H1 (cell line): ENCODE measurements around the gene ATP8B3. TPM values are rescaled to one million over a fixed set of nuclear protein-coding genes. Genes with fewer than 3 reads are reported as not detected.

Experiments used
- CTCF ChIA-PET: fragments of 300-600 bp; sonication (Branson Sonifier 250); formaldehyde crosslinking; loops from one replicate; lab custom pipeline; 2021; ENCODE audit not compliant: partially characterized antibody; lab: Charles Lee
- POLR2A ChIA-PET: fragments of 300-600 bp; sonication (Branson Sonifier 250); formaldehyde crosslinking; loops from one replicate; lab custom pipeline; 2021; ENCODE audit warnings: inconsistent platforms; ENCODE audit not compliant: partially characterized antibody; lab: Charles Lee
- DNase-seq, 2 experiments: peaks; one replicate each; pipeline versions ENCODE4 v3.0.0 to v3.0.0-alpha.2; 2010 to 2022; ENCODE audit warnings: low spot score in 2 of 2, low read depth in 1 of 2, mixed read lengths in 1 of 2
- FAIRE-seq: peaks from 2 replicates; lab custom pipeline; 2011; peaks lifted over from hg19 to GRCh38; lab: Jason Lieb, UNC
- H2AFZ ChIP-seq: 2 replicates; pipeline ENCODE4 v1.8.1; 2012; ENCODE audit warnings: low read length, inconsistent platforms
- H2AK5ac ChIP-seq: 2 replicates; pipeline ENCODE4 v1.6.1; 2013; ENCODE audit warnings: low read depth, low read length
- H2BK120ac ChIP-seq: replicated peaks from 2 replicates; pipeline ENCODE3; 2013; ENCODE audit warnings: low read depth, low read length, inconsistent platforms
- H2BK12ac ChIP-seq: 2 replicates; pipeline ENCODE4 v1.6.1; 2013; ENCODE audit warnings: low read depth, low read length
- H2BK15ac ChIP-seq: 2 replicates; pipeline ENCODE4 v1.6.1; 2013; ENCODE audit warnings: low read length
- H2BK20ac ChIP-seq: 2 replicates; pipeline ENCODE4 v1.6.1; 2013; ENCODE audit warnings: low read length
- H2BK5ac ChIP-seq: 2 replicates; pipeline ENCODE4 v1.6.1; 2013; ENCODE audit warnings: low read depth, low read length
- H3K14ac ChIP-seq: 2 replicates; pipeline ENCODE4 v1.6.1; 2013; ENCODE audit warnings: inconsistent platforms; ENCODE audit not compliant: insufficient read length
- H3K18ac ChIP-seq: 2 replicates; pipeline ENCODE4 v1.6.1; 2013; ENCODE audit warnings: low read length; ENCODE audit errors: extremely low read depth
- H3K23ac ChIP-seq: 2 replicates; pipeline ENCODE4 v1.6.1; 2013; ENCODE audit warnings: inconsistent platforms; ENCODE audit not compliant: insufficient read length
- H3K23me2 ChIP-seq: 2 replicates; pipeline ENCODE4 v1.6.1; 2013; ENCODE audit warnings: low read depth, low read length
- H3K27ac ChIP-seq: 2 replicates; pipeline ENCODE4 v1.6.1; 2011; ENCODE audit warnings: low read depth, low read length, inconsistent platforms
- H3K27me3 ChIP-seq, 4 experiments: replicated peaks in 1 of 4; 1 replicate in 1 of 4; 2 replicates in 3 of 4; pipeline versions ENCODE4 v1.6.1 to v1.8.1; 2011 to 2013; ENCODE audit warnings: low read length in 3 of 4, mild to moderate bottlenecking in 3 of 4, inconsistent platforms in 2 of 4, mixed read lengths in 2 of 4, moderate library complexity in 1 of 4; ENCODE audit not compliant: control insufficient read depth in 3 of 4, insufficient read depth in 3 of 4; ENCODE audit errors: extremely low read depth in 1 of 4
- H3K36me3 ChIP-seq, 4 experiments: 2 replicates each; pipeline versions ENCODE4 v1.6.1 to v1.8.1; 2011 to 2013; ENCODE audit warnings: mild to moderate bottlenecking in 4 of 4, low read length in 3 of 4, moderate library complexity in 2 of 4, control low read depth in 1 of 4, inconsistent platforms in 1 of 4; ENCODE audit not compliant: insufficient read depth in 4 of 4, control insufficient read depth in 2 of 4
- H3K4ac ChIP-seq: replicated peaks from 2 replicates; pipeline ENCODE3; 2013; ENCODE audit warnings: low read length, low read depth, mixed read lengths, inconsistent platforms; ENCODE audit not compliant: insufficient read length
- H3K4me1 ChIP-seq, 4 experiments: replicated peaks in 1 of 4; 1 replicate in 1 of 4; 2 replicates in 3 of 4; pipeline versions ENCODE4 v1.6.1 to v1.8.1; 2011 to 2013; ENCODE audit warnings: low read length in 3 of 4, inconsistent platforms in 2 of 4, mixed read lengths in 1 of 4; ENCODE audit not compliant: insufficient read depth in 4 of 4, control insufficient read depth in 3 of 4
- H3K4me2 ChIP-seq, 2 experiments: 2 replicates each; pipeline versions ENCODE4 v1.6.1 to v1.8.1; 2011 to 2013; ENCODE audit warnings: low read depth in 2 of 2, low read length in 2 of 2, control low read depth in 1 of 2, inconsistent platforms in 1 of 2, mild to moderate bottlenecking in 1 of 2; ENCODE audit not compliant: insufficient read depth in 1 of 2
- H3K4me3 ChIP-seq, 4 experiments: fragments of 200-600, 300-600 bp in 1 of 4; sonication (generic), shearing (Covaris generic), sonication (Bioruptor Twin) in 1 of 4; 2 replicates each; pipeline versions ENCODE4 v1.5.1 to v1.8.1; 2011 to 2016; ENCODE audit warnings: low read length in 4 of 4, low read depth in 3 of 4, control low read depth in 2 of 4, inconsistent platforms in 2 of 4, mild to moderate bottlenecking in 2 of 4, mixed read lengths in 1 of 4, moderate library complexity in 1 of 4; ENCODE audit not compliant: insufficient read depth in 2 of 4; ENCODE audit errors: extremely low read depth in 1 of 4
- H3K56ac ChIP-seq: replicated peaks from 2 replicates; pipeline ENCODE3; 2013; ENCODE audit warnings: low read depth, mild to moderate bottlenecking, mixed read lengths, low read length, inconsistent platforms; ENCODE audit not compliant: insufficient read length
- H3K79me1 ChIP-seq: 2 replicates; pipeline ENCODE4 v1.6.1; 2013; ENCODE audit warnings: low read depth, low read length, control low read depth
- H3K79me2 ChIP-seq, 2 experiments: 2 replicates each; pipeline versions ENCODE4 v1.6.1 to v1.8.1; 2012 to 2013; ENCODE audit warnings: low read length in 2 of 2, mild to moderate bottlenecking in 2 of 2, inconsistent platforms in 1 of 2; ENCODE audit not compliant: insufficient read depth in 2 of 2, control insufficient read depth in 1 of 2
- H3K9ac ChIP-seq, 4 experiments: replicated peaks in 1 of 4; 1 replicate in 1 of 4; 2 replicates in 3 of 4; pipeline versions ENCODE4 v1.6.1 to v1.8.1; 2011 to 2013; ENCODE audit warnings: low read depth in 3 of 4, low read length in 3 of 4, control low read depth in 2 of 4, mild to moderate bottlenecking in 2 of 4, moderate library complexity in 2 of 4, inconsistent platforms in 1 of 4; ENCODE audit errors: extremely low read depth in 1 of 4
- H3K9me3 ChIP-seq, 2 experiments: 2 replicates each; pipeline versions ENCODE4 v1.6.1 to v1.8.1; 2012 to 2013; ENCODE audit warnings: mild to moderate bottlenecking in 2 of 2, moderate library complexity in 2 of 2, control low read depth in 1 of 2, inconsistent platforms in 1 of 2, low read depth in 1 of 2, low read length in 1 of 2, mixed read lengths in 1 of 2; ENCODE audit not compliant: insufficient read depth in 2 of 2
- H4K20me1 ChIP-seq, 2 experiments: replicated peaks in 1 of 2; 2 replicates each; pipeline versions ENCODE3 to v1.8.1; 2011 to 2013; ENCODE audit warnings: inconsistent platforms in 2 of 2, low read length in 2 of 2, mild to moderate bottlenecking in 1 of 2; ENCODE audit not compliant: insufficient read depth in 2 of 2, control insufficient read depth in 1 of 2
- H4K5ac ChIP-seq: 2 replicates; pipeline ENCODE4 v1.6.1; 2013; ENCODE audit warnings: low read length, low read depth, mixed read lengths, inconsistent platforms; ENCODE audit not compliant: insufficient read length
- H4K8ac ChIP-seq: 2 replicates; pipeline ENCODE4 v1.8.0; 2013; ENCODE audit warnings: mild to moderate bottlenecking, moderate library complexity, low read length, inconsistent platforms; ENCODE audit not compliant: insufficient read depth; ENCODE audit errors: extremely low read depth
- H4K91ac ChIP-seq: replicated peaks from 2 replicates; pipeline ENCODE3; 2013; ENCODE audit warnings: low read length, mixed read lengths, inconsistent platforms; ENCODE audit not compliant: insufficient read length
- CREB1 ChIP-seq: IDR thresholded peaks from 2 replicates; pipeline ENCODE4 v1.6.1; 2012; ENCODE audit warnings: inconsistent platforms
- HDAC2 ChIP-seq, 2 experiments: fragments of 300-600 bp in 1 of 2; sonication (generic) in 1 of 2; IDR thresholded peaks; 2 replicates each; pipeline ENCODE4 v1.6.1; 2011 to 2012; ENCODE audit warnings: low read depth in 2 of 2, low read length in 2 of 2, mild to moderate bottlenecking in 2 of 2, moderate library complexity in 2 of 2, borderline replicate concordance in 1 of 2, inconsistent platforms in 1 of 2
- WGBS, 2 experiments: shearing (Covaris generic) in 1 of 2; methylation state at CpG; one replicate each; pipeline versions ENCODE4 v1.1.6 to v1.1.7; 2013 to 2015; ENCODE audit warnings: low lambda C conversion rate in 2 of 2, mixed read lengths in 2 of 2, inconsistent platforms in 1 of 2, low coverage in 1 of 2, missing lambda C conversion rate in 1 of 2; ENCODE audit not compliant: insufficient replicate concordance in 2 of 2, insufficient coverage in 1 of 2, insufficient read length in 1 of 2; ENCODE audit errors: extremely low coverage in 1 of 2, missing lambda C conversion rate in 1 of 2; 5-methylcytosine and 5-hydroxymethylcytosine counted together
- polyA plus RNA-seq, 7 experiments: library from polyadenylated mRNA; depleted of rRNA in 3 of 7; stranded (reverse) in 5 of 7; unstranded in 2 of 7; fragments of >200 nt in 5 of 7; fragments of 200-250 nt in 2 of 7; gene quantifications; 1 replicate in 5 of 7; 2 replicates in 1 of 7; 4 replicates in 1 of 7; pipeline versions ENCODE4 v1.2.1 to v1.2.3, GENCODE V29; 2011 to 2013; ENCODE audit warnings: missing spikeins in 2 of 7, mixed read lengths in 2 of 7
- total RNA-seq: library from RNA; stranded (reverse); fragmentation: NEBNext Ultra II Directional; extraction: Animal tissue kit (Norgen Biotek cat#: 25700); gene quantifications from 2 replicates; pipeline ENCODE4 v1.2.1, GENCODE V29; 2021

Gene ATP8B3
- total and polyA plus RNA-seq, 2 of the 8 experiments (the other 6 are each of a cell fraction or from before 2014, with no cell fraction given): 4.1 to 9.3 TPM

- Histone ChIP-seq H3K18ac (no peak overlapping the region), H3K4ac (no peak overlapping the region), H2AFZ (no peak overlapping the region), H3K9ac (no peak overlapping the region), H3K23ac (no peak overlapping the region), H4K91ac (no peak overlapping the region), H3K36me3 (no peaks in the 10 kb centered on the region), H3K9me3 (no peaks in the 10 kb centered on the region), H4K8ac (no peak overlapping the region), H4K20me1 (peaks cover 17 to 20% of the 10 kb centered on the region in 2 experiments), H3K14ac (no peak overlapping the region), H2BK5ac (no peak overlapping the region), H2BK12ac (no peak overlapping the region), H2BK15ac (no peak overlapping the region), H2BK20ac (no peak overlapping the region), H3K4me3 (no peak overlapping the region), H4K5ac (no peak overlapping the region), H2AK5ac (no peak overlapping the region), H3K23me2 (peaks cover 3% of the 10 kb centered on the region; the same call in 1 of the 2 replicates), H2BK120ac (no peak overlapping the region), H3K27ac (no peak overlapping the region), H3K27me3 (no peaks in the 10 kb centered on the region), H3K56ac (no peak overlapping the region), H3K4me1 (peaks cover 0 to 27% (median 20%) of the 10 kb centered on the region in 4 experiments; a peak in 6 of 7 replicates), H3K79me2 (peaks cover 23 to 43% of the 10 kb centered on the region in 2 experiments), H3K79me1 (peaks cover 17% of the 10 kb centered on the region), H3K4me2 (no peak overlapping the region)
- ChIA-PET POLR2A (interaction anchor here (1.8 to 1.9 kb wide), 2 partner anchors 12 to 14 kb away, joined by 6 to 10 read pairs; no protein-coding TSS in a partner anchor), CTCF (interaction anchor here (0.8 to 2.5 kb wide), 7 partner anchors 8 to 21 kb away, joined by 3 to 24 read pairs (median 9); no protein-coding TSS in a partner anchor)
- 86% methylated on average over 10 of the region's 10 CpGs; no CpG with 5 or more reads in 1 of the 2 experiments for WGBS, 2 experiments
- DNase-seq (no peak), FAIRE-seq (no peak)
- TF ChIP-seq CREB1 (no peak), HDAC2 (IDR thresholded peaks at IDR 0.05; ENCODE audit: borderline replicate concordance in 1 of 2, low read depth in 2 of 2, low read length in 2 of 2) (no peak)
These were observed 37.9 kb upstream of the ATP8B3 start for GRCh38 chr19:1849886-1850398.
